Measurements from ENCODE around the gene MEDAG.

DNA sequence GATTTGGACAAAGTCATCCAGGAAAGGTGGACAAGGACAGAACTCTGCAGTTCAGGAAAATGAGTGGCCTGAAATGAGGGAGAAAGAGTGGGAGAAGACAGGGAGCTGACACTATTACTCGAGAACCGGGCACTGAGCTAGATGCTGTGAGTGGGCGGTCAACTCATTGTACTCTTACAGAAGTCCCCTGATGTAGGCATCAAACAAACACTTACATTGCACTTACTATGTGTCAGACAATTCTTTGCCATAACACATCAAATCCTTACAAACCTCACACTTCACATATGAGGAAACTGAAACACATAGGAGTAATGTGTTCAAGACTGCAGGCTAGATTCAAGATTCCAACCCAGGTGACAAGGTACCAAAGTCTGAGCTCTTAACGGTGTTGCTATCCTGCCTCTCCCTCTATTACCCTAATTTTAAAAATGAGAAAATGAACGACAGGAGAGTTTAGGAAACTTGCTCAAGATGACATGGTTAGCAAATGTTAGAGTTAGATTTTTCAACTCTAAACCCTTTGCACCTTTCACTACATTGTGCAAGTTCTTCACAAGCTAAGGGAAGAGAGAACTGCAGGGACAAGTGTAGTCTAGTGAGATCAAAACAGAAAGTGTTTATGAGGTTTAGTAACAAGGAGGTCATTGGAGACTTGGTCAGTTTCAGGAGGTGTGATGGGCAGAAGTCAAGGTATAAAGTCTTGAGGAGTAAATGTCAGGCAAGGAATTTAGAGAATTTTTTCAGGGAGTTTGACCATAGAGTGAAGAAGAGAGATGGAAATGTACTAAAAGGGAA lies 4.9 kb upstream of the MEDAG start:
- TF ChIP-seq JUNB (IDR thresholded peaks at IDR 0.05; ENCODE audit: unreplicated experiment) (no peak), CTCF (conservative IDR thresholded peaks at IDR 0.05; ENCODE audit: low read depth in 2 of 2) (no peak), EZH2 (IDR thresholded peaks at IDR 0.05; ENCODE audit: low read depth, unreplicated experiment) (no peak), POLR2AphosphoS5 (IDR thresholded peaks at IDR 0.05; ENCODE audit: low read depth) (no peak), EZH2phosphoT487 (IDR thresholded peaks at IDR 0.05; ENCODE audit: unreplicated experiment) (no peak), ETS1 (IDR thresholded peaks at IDR 0.05) (no peak), STAT1 (IDR thresholded peaks at IDR 0.05; ENCODE audit: unreplicated experiment) (no peak), ZNF114 (CRISPR knock-in tag; IDR thresholded peaks at IDR 0.05) (no peak), NANOG (IDR thresholded peaks at IDR 0.05; ENCODE audit: borderline replicate concordance) (no peak), CREB1 (CRISPR knock-in tag; IDR thresholded peaks at IDR 0.05; ENCODE audit: low read depth) (no peak)
- TF ChIP-seq, protein P1, sequence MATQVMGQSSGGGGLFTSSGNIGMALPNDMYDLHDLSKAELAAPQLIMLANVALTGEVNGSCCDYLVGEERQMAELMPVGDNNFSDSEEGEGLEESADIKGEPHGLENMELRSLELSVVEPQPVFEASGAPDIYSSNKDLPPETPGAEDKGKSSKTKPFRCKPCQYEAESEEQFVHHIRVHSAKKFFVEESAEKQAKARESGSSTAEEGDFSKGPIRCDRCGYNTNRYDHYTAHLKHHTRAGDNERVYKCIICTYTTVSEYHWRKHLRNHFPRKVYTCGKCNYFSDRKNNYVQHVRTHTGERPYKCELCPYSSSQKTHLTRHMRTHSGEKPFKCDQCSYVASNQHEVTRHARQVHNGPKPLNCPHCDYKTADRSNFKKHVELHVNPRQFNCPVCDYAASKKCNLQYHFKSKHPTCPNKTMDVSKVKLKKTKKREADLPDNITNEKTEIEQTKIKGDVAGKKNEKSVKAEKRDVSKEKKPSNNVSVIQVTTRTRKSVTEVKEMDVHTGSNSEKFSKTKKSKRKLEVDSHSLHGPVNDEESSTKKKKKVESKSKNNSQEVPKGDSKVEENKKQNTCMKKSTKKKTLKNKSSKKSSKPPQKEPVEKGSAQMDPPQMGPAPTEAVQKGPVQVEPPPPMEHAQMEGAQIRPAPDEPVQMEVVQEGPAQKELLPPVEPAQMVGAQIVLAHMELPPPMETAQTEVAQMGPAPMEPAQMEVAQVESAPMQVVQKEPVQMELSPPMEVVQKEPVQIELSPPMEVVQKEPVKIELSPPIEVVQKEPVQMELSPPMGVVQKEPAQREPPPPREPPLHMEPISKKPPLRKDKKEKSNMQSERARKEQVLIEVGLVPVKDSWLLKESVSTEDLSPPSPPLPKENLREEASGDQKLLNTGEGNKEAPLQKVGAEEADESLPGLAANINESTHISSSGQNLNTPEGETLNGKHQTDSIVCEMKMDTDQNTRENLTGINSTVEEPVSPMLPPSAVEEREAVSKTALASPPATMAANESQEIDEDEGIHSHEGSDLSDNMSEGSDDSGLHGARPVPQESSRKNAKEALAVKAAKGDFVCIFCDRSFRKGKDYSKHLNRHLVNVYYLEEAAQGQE (IDR thresholded peaks at IDR 0.05; ENCODE audit: unreplicated experiment), result no peak
